ENCODE measurements around the gene ANKRD40CL. TPM values are rescaled to one million over a fixed set of nuclear protein-coding genes. Genes with fewer than 3 reads are reported as not detected.

The ANKRD40CL gene
- total and polyA plus RNA-seq, 4 donors: not detected

DNA sequence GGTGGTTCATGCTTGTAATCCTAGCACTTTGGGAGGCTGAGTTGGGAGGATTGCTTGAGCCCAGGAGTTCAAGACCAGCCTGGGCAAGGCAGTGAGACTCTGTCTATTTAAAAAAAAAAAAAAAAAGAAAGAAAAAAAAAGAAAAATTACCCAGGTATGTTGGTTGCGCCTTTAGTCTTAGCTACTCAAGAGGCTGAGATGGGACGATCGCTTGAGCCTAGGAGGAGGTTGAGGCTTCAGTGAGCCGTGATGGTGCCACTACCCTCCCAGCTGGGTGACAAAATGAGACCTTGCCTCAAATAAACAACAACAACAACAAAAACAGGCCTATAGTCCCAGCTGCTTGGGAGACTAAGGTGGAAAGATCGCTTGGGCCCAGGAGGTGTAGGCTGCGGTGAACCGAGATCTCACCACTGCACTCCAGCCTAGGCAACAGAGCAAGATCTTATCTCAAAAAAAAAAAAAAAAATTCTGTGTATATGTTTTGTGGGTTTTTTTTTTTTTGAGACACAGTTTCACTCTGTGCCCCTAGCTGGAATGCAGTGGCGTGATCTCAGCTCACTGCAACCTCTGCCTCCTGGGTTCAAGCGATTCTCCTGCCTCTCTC, 12.5 kb upstream of the ANKRD40CL start:
- H3K9me3 ChIP-seq (ENCODE audit: control insufficient read depth in 4 of 4, low read length in 3 of 4): no peaks in the 10 kb centered on the region
- no peaks in the 10 kb centered on the region for H3K36me3 ChIP-seq (ENCODE audit: control insufficient read depth in 4 of 4, insufficient read depth in 3 of 4, low read depth in 1 of 4, low read length in 3 of 4)
- DNase-seq (ENCODE audit: low spot score): no peak
- TF ChIP-seq CTCF (IDR thresholded peaks at IDR 0.05; ENCODE audit: low read depth, low read length, missing input control) (no peak), GABPA (IDR thresholded peaks at IDR 0.05 in 1 of 2, conservative IDR thresholded peaks at IDR 0.05 in 1 of 2) (no peak), HNF4A (conservative IDR thresholded peaks at IDR 0.05) (no peak), REST (IDR thresholded peaks at IDR 0.05) (no peak)
- H3K9ac ChIP-seq (ENCODE audit: low read depth in 1 of 2, low read length in 2 of 2): no peak overlapping the region
- WGBS: 91% methylated on average over 9 of the region's 9 CpGs
- peaks cover 0 to 3% (median 0%) of the 10 kb centered on the region in 4 donors for H3K4me1 ChIP-seq (ENCODE audit: control insufficient read depth in 4 of 4, insufficient read depth in 4 of 4, low read length in 3 of 4)
- no peaks in the 10 kb centered on the region for H3K27me3 ChIP-seq (ENCODE audit: control insufficient read depth in 4 of 4, insufficient read depth in 4 of 4, low read length in 3 of 4)
- no peak overlapping the region for H3K4me3 ChIP-seq (ENCODE audit: low read depth in 1 of 3, low read length in 3 of 3)
- H3K27ac ChIP-seq (ENCODE audit: low read depth in 1 of 2, low read length in 2 of 2): no peak overlapping the region

DNA sequence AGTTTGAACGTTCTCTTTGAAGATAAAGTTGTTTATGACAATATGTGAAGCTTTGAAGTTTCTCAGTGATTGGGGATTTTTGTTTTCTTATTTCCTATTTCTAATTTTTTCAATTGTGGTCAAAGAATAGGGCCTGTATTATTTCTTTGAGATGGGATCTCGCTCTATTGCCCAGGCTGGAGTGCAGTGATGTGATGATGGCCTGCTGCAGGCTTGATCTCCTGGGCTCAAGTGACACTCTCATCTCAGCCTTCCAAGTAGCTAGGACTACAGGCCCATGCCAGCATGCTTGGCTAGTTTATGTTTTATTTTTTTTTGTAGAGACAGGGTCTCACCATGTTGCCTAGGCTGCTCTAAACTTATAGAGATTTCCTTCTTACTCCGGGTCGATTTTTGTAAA, 11.7 kb upstream of the ANKRD40CL start:
- no peak overlapping the region for H3K27ac ChIP-seq (ENCODE audit: low read depth in 1 of 2, low read length in 2 of 2)
- no peak overlapping the region for H3K4me3 ChIP-seq (ENCODE audit: low read depth in 1 of 3, low read length in 3 of 3)
- 89% methylated on average over 4 of the region's 4 CpGs for WGBS
- H3K9me3 ChIP-seq (ENCODE audit: control insufficient read depth in 4 of 4, low read length in 3 of 4): no peaks in the 10 kb centered on the region
- H3K36me3 ChIP-seq (ENCODE audit: control insufficient read depth in 4 of 4, insufficient read depth in 3 of 4, low read depth in 1 of 4, low read length in 3 of 4): no peaks in the 10 kb centered on the region
- H3K4me1 ChIP-seq (ENCODE audit: control insufficient read depth in 4 of 4, insufficient read depth in 4 of 4, low read length in 3 of 4): peaks cover 0 to 3% (median 0%) of the 10 kb centered on the region in 4 donors
- no peak for DNase-seq (ENCODE audit: low spot score)
- no peaks in the 10 kb centered on the region for H3K27me3 ChIP-seq (ENCODE audit: control insufficient read depth in 4 of 4, insufficient read depth in 4 of 4, low read length in 3 of 4)
- no peak overlapping the region for H3K9ac ChIP-seq (ENCODE audit: low read depth in 1 of 2, low read length in 2 of 2)
- TF ChIP-seq EGR1 (IDR thresholded peaks at IDR 0.05; ENCODE audit: low read depth in 2 of 2): no peak
- TF ChIP-seq GABPA (IDR thresholded peaks at IDR 0.05 in 1 of 2, conservative IDR thresholded peaks at IDR 0.05 in 1 of 2): no peak
- TF ChIP-seq HNF4A (conservative IDR thresholded peaks at IDR 0.05): no peak
- no peak for TF ChIP-seq JUND (IDR thresholded peaks at IDR 0.05)
- TF ChIP-seq RXRA (IDR thresholded peaks at IDR 0.05): no peak
- TF ChIP-seq HNF4G (IDR thresholded peaks at IDR 0.05): no peak
- TF ChIP-seq REST (IDR thresholded peaks at IDR 0.05): no peak
- TF ChIP-seq FOXA2 (IDR thresholded peaks at IDR 0.05): no peak
- TF ChIP-seq, protein P1, sequence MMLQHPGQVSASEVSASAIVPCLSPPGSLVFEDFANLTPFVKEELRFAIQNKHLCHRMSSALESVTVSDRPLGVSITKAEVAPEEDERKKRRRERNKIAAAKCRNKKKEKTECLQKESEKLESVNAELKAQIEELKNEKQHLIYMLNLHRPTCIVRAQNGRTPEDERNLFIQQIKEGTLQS (IDR thresholded peaks at IDR 0.05): no peak
- no peak for TF ChIP-seq CTCF (IDR thresholded peaks at IDR 0.05; ENCODE audit: low read depth, low read length, missing input control)
- no peak for TF ChIP-seq RAD21 (IDR thresholded peaks at IDR 0.05)
- no peak for TF ChIP-seq TAF1 (conservative IDR thresholded peaks at IDR 0.05)
- TF ChIP-seq MAX (IDR thresholded peaks at IDR 0.05): no peak
- TF ChIP-seq YY1 (IDR thresholded peaks at IDR 0.05): no peak
- no peak for TF ChIP-seq SP1 (IDR thresholded peaks at IDR 0.05)
- TF ChIP-seq ZBTB33 (IDR thresholded peaks at IDR 0.05): no peak
- TF ChIP-seq NR2F2 (IDR thresholded peaks at IDR 0.05): no peak
- TF ChIP-seq FOXA1 (IDR thresholded peaks at IDR 0.05): no peak

Data from liver (tissue), 9 donors.